HG02678 (cell line): ENCODE data around the gene LCE4A.

ENCODE experiments used
- ATAC-seq: cut with Tn5 transposase; IDR thresholded peaks from one replicate; pipeline ENCODE4 v1.9.1; 2021; ENCODE audit warnings: mild to moderate bottlenecking, moderate library complexity; ENCODE audit not compliant: unreplicated experiment

Gene LCE4A

GRCh38 chr1:152745289-152745704 lies 37.3 kb downstream of the LCE4A start:
- no peak for ATAC-seq

- no peak for ATAC-seq
These were observed 37.9 kb downstream of the LCE4A start for GRCh38 chr1:152745765-152746444.

GRCh38 chr1:152747831-152748230 lies 39.9 kb downstream of the LCE4A start:
- no peak for ATAC-seq

DNA sequence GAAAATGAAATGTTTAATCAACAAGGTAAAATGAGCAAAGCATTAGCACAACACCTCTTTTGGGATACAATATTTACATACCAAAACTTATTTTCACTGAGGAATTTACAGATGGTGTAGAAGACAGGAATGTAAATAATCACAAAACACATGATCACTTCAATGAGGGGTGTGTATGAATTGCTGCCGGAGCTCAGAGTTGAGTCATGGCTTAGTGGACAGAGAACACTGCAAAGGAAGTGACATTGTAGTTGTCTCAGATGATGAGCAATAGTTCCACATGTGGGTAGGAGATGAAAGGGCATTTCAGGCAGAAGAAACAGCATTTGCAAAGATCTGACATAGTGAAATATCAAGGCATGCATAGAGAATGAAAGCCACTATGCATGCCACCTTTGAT lies 44.3 kb downstream of the LCE4A start:
- ATAC-seq, result no peak

DNA sequence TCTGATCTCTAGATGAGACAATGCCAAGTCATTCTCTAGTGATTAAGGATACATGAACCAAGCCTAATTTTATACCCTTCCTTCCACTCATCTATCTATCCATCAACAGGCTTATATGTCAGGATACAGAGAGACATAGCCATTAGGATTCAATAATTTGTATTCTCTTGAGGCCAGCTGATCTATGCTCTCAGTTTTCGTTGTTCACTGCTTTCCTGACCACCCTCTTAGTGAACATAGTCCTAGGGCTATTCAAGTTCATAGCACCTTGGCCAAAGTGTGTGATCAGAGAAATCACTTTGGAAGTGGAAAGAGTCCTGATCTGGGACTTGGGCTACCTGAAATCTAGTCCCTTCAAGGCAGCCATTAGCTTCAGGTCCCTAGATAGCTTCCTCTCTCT lies 45.6 kb downstream of the LCE4A start:
- no peak for ATAC-seq

- no peak for ATAC-seq
These were observed 48.9 kb downstream of the LCE4A start for GRCh38 chr1:152756872-152757271.

GRCh38 chr1:152757747-152758146 lies 49.8 kb downstream of the LCE4A start, which contains the start of gene KPRP:
Gene KPRP (plus strand): TSS chr1:152758025. CDS start chr1:152759589, 1,564 bp downstream.
- no peak for ATAC-seq

GRCh38 chr1:152758636-152759035 lies 50.7 kb downstream of the LCE4A start:
- no peak for ATAC-seq
